ENCODE data around the gene PSEN2. TPM values are rescaled to one million over a fixed set of nuclear protein-coding genes. Genes with fewer than 3 reads are reported as not detected.
"Not testable (repeated sequence)": the region's sequence is repeated elsewhere in the genome, so short reads cannot be mapped to it uniquely, and the experiment has no call there.

The PSEN2 gene
- total and polyA plus RNA-seq, 5 experiments from 2014 or later, result 1.5 to 3.9 (median 3.7) TPM

DNA sequence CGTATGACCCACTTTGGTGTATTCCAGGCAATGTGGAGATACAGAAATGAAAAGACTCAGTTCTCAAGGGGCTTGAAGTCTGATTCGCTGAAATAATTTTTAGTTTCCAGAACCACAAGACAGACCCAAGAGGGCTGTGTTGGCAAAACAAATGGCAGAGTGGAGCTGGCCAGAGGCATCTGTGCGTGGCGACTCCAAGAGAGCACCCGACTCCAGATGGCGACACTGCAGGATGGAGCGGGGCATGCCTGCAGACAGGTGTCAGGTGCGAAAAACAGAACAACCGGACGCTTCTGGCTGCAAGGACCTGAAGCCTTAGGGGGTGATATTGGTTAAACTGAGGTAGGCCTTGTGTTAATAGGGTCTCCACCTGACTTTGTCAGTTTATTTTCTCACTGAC lies 38.0 kb downstream of the PSEN2 start:
- H3K27me3 Mint-ChIP-seq, result peaks cover 0 to 3% (median 0%) of the 10 kb centered on the region in 5 donors
- H3K27ac Mint-ChIP-seq, result peak overlapping the region in 1 of 10 donors; percentile 21
- ATAC-seq (no peak), DNase-seq (no peak)
- peaks cover 0 to 2% (median 0%) of the 10 kb centered on the region in 3 donors for H3K36me3 Mint-ChIP-seq
- no peak overlapping the region for H3K4me3 Mint-ChIP-seq
- H3K4me1 Mint-ChIP-seq, result peaks cover 0 to 2% (median under 1%) of the 10 kb centered on the region in 4 donors
- POLR2A ChIA-PET, result no interaction called here
- H3K9me3 Mint-ChIP-seq, result no peaks in the 10 kb centered on the region

- peaks cover 0 to 2% (median under 1%) of the 10 kb centered on the region in 4 donors for H3K4me1 Mint-ChIP-seq
- H3K9me3 Mint-ChIP-seq, result no peaks in the 10 kb centered on the region
- no peak for ATAC-seq
- peaks cover 0 to 3% (median 0%) of the 10 kb centered on the region in 5 donors for H3K27me3 Mint-ChIP-seq
- no peak overlapping the region for H3K4me3 Mint-ChIP-seq
- H3K36me3 Mint-ChIP-seq, result no peaks in the 10 kb centered on the region
- no peak for DNase-seq
- peak overlapping the region in 1 of 10 donors; percentile 21 for H3K27ac Mint-ChIP-seq
- POLR2A ChIA-PET, result no interaction called here
These were observed 38.5 kb downstream of the PSEN2 start for GRCh38 chr1:226908913-226909312.

- Mint-ChIP-seq H3K27ac (peak overlapping the region in 1 of 10 donors; percentile 63), H3K4me1 (peaks cover 0 to 2% (median under 1%) of the 10 kb centered on the region in 4 donors), H3K36me3 (no peaks in the 10 kb centered on the region), H3K9me3 (no peaks in the 10 kb centered on the region), H3K27me3 (no peaks in the 10 kb centered on the region), H3K4me3 (no peak overlapping the region)
- ATAC-seq (peak; percentile 70 to 89), DNase-seq (peak; percentile 14 to 71 (median 44))
- POLR2A ChIA-PET, result interaction anchor here (0.6 to 1.0 kb wide), 2 partner anchors 28 to 1181 kb away, joined by 3 read pairs; partner anchors contain the start of gene COQ8A
These were observed 42.3 kb downstream of the PSEN2 start for GRCh38 chr1:226912587-226913176.

DNA sequence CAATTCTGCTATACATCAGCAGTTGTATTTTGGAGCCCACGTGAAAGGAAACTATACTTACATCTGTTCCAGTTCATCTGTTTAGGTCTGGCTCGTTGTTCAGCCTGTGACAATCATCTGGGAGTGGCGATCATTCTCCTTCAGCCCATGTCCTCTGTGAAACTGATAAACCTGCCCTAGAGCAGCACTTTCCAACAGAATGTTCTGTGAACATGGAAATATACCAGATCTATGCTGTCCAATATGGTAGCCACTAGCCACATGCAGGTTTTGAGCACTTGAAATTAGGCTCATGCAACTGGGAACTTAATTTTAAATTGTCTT lies 45.2 kb downstream of the PSEN2 start:
- no peaks in the 10 kb centered on the region for H3K9me3 Mint-ChIP-seq

DNA sequence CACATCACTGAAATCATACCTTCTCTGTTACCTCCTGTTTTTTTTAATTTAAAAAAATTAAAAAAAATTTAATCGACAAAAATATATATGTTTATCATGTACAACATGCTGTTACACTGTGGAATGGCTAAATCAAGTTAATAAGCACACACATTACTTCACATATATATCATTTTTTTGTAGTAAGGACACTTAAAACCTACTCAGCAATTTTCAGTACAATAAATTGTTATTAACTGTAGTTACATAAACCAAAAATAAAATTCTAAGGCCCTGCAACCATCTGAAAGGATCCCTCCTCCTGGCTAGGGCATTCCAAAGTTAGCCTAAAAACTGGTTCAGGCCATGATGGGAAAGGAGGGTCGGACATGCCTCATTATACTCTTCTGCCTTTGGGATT lies 46.1 kb downstream of the PSEN2 start:
- POLR2A ChIA-PET, result no interaction called here
- Mint-ChIP-seq H3K36me3 (no peaks in the 10 kb centered on the region), H3K4me3 (no peak overlapping the region), H3K4me1 (peaks cover 0 to 2% (median under 1%) of the 10 kb centered on the region in 4 donors), H3K9me3 (no peaks in the 10 kb centered on the region), H3K27ac (peak overlapping the region in 2 of 10 donors; percentile 48 to 76), H3K27me3 (peaks cover 0 to 4% (median 0%) of the 10 kb centered on the region in 5 donors)
- ATAC-seq (no peak), DNase-seq (no peak)

More for the DNA sequence above, 45.2 kb downstream of the PSEN2 start:
- no peak for DNase-seq
- peaks cover 0 to 2% (median under 1%) of the 10 kb centered on the region in 4 donors for H3K4me1 Mint-ChIP-seq
- ATAC-seq, result no peak
- H3K4me3 Mint-ChIP-seq, result no peak overlapping the region
- peaks cover 0 to 4% (median 0%) of the 10 kb centered on the region in 5 donors for H3K27me3 Mint-ChIP-seq
- no peak overlapping the region for H3K27ac Mint-ChIP-seq
- POLR2A ChIA-PET, result no interaction called here
- no peaks in the 10 kb centered on the region for H3K36me3 Mint-ChIP-seq

DNA sequence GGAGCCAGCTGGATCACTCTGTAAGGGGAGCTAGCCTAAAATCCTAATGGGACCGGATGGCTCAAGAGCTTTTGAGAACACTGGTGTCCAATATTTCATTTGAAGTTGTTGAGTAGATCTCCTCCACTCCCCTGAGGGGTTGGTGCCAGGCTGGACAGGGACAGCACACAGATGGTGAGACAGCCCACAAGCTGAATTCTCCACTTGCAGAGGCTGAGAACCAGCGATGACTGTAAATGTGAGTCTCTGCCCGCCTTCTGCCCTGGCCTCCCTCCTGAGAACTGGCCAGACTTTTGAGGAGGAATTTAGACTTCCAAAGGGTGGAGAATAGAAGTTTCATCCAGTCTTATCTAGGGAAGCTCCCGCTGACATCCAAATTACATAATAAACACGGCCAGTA lies 49.2 kb downstream of the PSEN2 start:
- Mint-ChIP-seq H3K9me3 (no peaks in the 10 kb centered on the region), H3K36me3 (no peaks in the 10 kb centered on the region), H3K27ac (no peak overlapping the region), H3K4me3 (no peak overlapping the region), H3K27me3 (peaks cover 0 to 4% (median 2%) of the 10 kb centered on the region in 5 donors), H3K4me1 (no peaks in the 10 kb centered on the region)
- no peak for DNase-seq
- POLR2A ChIA-PET, result interaction anchor here (1.7 kb wide), 1 partner anchor 19 kb away, joined by 6 read pairs; no protein-coding TSS in a partner anchor
- no peak for ATAC-seq

DNA sequence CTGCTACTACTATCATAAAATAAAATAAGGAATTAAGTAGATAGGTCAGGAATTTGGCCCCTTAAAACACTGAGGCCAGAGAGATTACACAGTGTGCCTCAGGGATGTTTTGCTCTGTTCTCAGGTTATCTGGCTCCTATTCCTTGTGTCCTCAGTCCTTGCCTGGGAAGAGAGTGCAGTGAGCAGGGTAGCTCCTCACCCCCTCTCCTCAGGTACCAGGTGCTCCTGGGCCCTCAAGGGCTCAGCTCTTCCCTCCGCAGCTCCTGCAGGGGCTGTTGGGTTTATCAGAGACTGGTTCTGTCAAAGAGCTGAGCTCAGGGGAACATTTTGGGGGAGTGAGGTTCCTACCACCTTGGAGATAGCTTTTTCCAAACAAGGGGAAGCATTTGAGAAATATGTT lies 49.6 kb downstream of the PSEN2 start:
- no peak overlapping the region for H3K4me3 Mint-ChIP-seq
- peaks cover 0 to 5% (median 2%) of the 10 kb centered on the region in 5 donors for H3K27me3 Mint-ChIP-seq
- H3K36me3 Mint-ChIP-seq, result no peaks in the 10 kb centered on the region
- no peaks in the 10 kb centered on the region for H3K9me3 Mint-ChIP-seq
- H3K4me1 Mint-ChIP-seq, result no peaks in the 10 kb centered on the region
- ATAC-seq, result no peak
- POLR2A ChIA-PET, result interaction anchor here (1.7 kb wide), 1 partner anchor 19 kb away, joined by 6 read pairs; no protein-coding TSS in a partner anchor
- DNase-seq, result no peak
- H3K27ac Mint-ChIP-seq, result no peak overlapping the region

- Mint-ChIP-seq H3K27me3 (peaks cover 0 to 10% (median 2%) of the 10 kb centered on the region in 5 donors), H3K9me3 (no peaks in the 10 kb centered on the region), H3K4me3 (no peak overlapping the region), H3K4me1 (no peaks in the 10 kb centered on the region), H3K36me3 (no peaks in the 10 kb centered on the region), H3K27ac (no peak overlapping the region)
- POLR2A ChIA-PET, result no interaction called here
- DNase-seq (no peak), ATAC-seq (no peak)
These were observed 50.1 kb downstream of the PSEN2 start for GRCh38 chr1:226920446-226920894.

DNA sequence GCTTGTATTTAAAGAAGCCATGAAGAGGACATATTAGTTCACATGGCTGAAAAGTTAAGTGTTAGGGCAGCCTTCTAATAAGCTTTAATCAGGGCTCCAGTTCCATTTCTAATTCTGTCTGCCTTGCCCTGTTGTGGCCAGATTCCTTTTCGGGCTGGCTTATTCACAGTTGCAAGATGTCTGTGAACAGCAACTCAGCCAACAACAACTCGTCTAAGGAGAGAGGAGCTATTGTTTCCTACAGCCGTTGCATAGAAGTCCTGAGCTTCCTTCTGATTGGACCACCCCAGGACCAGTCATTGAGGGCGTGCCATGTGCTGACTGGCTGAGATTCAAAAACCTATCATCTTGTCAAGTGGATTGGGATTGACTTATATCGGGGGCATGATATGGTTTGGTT lies 51.1 kb downstream of the PSEN2 start:
- H3K9me3 Mint-ChIP-seq, result no peaks in the 10 kb centered on the region
- no peaks in the 10 kb centered on the region for H3K36me3 Mint-ChIP-seq
- DNase-seq (no peak), ATAC-seq (no peak)
- H3K4me3 Mint-ChIP-seq, result no peak overlapping the region
- no peaks in the 10 kb centered on the region for H3K4me1 Mint-ChIP-seq
- POLR2A ChIA-PET, result no interaction called here
- H3K27ac Mint-ChIP-seq, result no peak overlapping the region
- peaks cover 0 to 12% (median 2%) of the 10 kb centered on the region in 5 donors for H3K27me3 Mint-ChIP-seq

DNA sequence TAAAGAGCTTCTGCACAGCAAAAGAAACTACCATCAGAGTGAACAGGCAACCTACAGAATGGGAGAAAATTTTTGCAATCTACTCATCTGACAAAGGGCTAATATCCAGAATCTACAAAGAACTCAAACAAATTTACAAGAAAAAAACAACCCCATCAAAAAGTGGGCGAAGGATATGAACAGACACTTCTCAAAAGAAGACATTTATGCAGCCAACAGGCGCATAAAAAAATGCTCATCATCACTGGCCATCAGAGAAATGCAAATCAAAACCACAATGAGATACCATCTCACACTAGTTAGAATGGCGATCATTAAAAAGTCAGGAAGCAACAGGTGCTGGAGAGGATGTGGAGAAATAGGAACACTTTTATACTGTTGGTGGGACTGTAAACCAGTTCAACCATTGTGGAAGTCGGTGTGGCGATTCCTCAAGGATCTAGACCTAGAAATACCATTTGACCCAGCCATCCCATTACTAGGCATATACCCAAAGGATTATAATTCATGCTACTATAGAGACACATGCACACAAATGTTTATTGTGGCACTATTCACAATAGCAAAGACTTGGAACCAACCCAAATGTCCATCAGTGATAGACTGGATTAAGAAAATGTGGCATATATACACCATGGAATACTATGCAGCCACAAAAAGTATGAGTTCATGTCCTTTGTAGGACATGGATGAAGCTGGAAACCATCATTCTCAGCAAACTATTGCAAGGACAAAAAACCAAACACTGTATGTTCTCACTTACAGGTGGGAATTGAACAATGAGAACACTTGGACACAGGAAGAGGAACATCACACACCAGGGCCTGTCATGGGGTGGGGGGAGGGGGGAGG lies 59.1 kb downstream of the PSEN2 start:
- H3K27ac Mint-ChIP-seq, H3K36me3 Mint-ChIP-seq, H3K4me3 Mint-ChIP-seq, POLR2A ChIA-PET, H3K4me1 Mint-ChIP-seq, ATAC-seq, DNase-seq: not testable (repeated sequence)
- H3K9me3 Mint-ChIP-seq, result peaks cover 1 to 17% (median 4%) of the 10 kb centered on the region in 9 donors
- H3K27me3 Mint-ChIP-seq, result peaks cover 0 to 18% (median 0%) of the 10 kb centered on the region in 5 donors

GRCh38 chr1:226934483-226935237 lies 64.2 kb downstream of the PSEN2 start:
- no peak overlapping the region for H3K4me3 Mint-ChIP-seq
- H3K9me3 Mint-ChIP-seq, result peaks cover 9 to 27% (median 17%) of the 10 kb centered on the region in 9 donors
- H3K27me3 Mint-ChIP-seq, result no peaks in the 10 kb centered on the region
- H3K27ac Mint-ChIP-seq, result no peak overlapping the region
- H3K4me1 Mint-ChIP-seq, result peaks cover 3 to 20% (median 12%) of the 10 kb centered on the region in 4 donors
- DNase-seq, result no peak
- peaks cover 0 to 14% (median 14%) of the 10 kb centered on the region in 3 donors for H3K36me3 Mint-ChIP-seq
- ATAC-seq, result no peak
- POLR2A ChIA-PET, result no interaction called here

DNA sequence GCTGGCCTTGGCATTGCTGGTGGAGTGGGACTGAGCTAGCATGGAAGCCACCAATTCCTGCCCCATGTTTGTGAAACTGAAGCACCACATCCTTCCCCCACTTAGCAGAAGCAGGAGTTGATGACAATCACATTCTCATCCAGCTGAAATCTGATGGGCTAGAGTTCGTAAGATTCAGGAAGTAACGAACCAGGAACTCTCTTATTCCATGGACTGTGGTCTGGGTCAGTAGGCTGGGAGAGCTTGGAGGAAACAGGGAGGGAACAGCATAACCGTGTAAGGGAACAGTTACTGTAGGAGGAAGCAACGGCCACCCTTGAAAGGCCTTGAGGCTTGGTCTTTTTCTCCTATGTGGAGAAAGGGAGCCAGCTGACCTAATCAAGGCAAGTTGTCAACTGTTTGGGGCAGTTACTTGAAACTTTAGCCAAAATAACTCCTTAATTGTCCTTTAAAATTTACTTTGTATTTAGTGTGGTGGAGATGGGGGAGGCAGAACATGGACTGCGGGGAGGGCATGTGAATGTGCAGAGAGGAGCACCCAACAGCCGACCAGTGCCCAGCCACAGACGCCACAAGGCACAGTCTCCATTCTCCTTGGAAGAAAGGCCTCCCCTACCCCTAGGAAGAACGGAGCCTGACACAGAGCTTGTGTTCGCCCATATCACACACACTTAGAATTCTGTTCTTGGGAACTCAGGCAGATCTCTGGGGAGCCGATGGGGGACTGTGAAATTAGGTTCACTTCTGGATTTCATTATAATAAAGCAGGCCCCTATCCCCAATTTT lies 67.7 kb downstream of the PSEN2 start:
- Mint-ChIP-seq H3K9me3 (peaks cover 9 to 21% (median 16%) of the 10 kb centered on the region in 9 donors), H3K27me3 (no peaks in the 10 kb centered on the region), H3K4me1 (peaks cover 17 to 45% (median 39%) of the 10 kb centered on the region in 4 donors), H3K36me3 (peaks cover 3 to 14% (median 14%) of the 10 kb centered on the region in 3 donors), H3K27ac (peak overlapping the region; percentile 95 to 98 (median 98)), H3K4me3 (peak overlapping the region; percentile 87 to 96 (median 91))
- ATAC-seq, result no peak
- POLR2A ChIA-PET, result interaction anchor here (0.6 to 4.9 kb wide), 22 partner anchors 9 to 1548 kb away, joined by 3 to 54 read pairs (median 4); partner anchors contain the start of genes IBA57 and PARP1
- DNase-seq, result no peak
